GM06990 (cell line): ENCODE data around the gene SPRY4.

Source experiments
- DNase-seq: peaks from one replicate; pipeline ENCODE4 v3.0.0-alpha.2; 2011; ENCODE audit not compliant: insufficient read length; ENCODE audit errors: extremely low read depth
- H3K27me3 ChIP-seq: replicated peaks from 2 replicates; pipeline ENCODE4 v1.6.0; 2011; ENCODE audit warnings: low read length; ENCODE audit not compliant: control insufficient read depth, insufficient read depth
- H3K36me3 ChIP-seq: 2 replicates; pipeline ENCODE4 v1.5.1; 2011; ENCODE audit warnings: low read length; ENCODE audit not compliant: control insufficient read depth, insufficient read depth
- H3K4me3 ChIP-seq: replicated peaks from 2 replicates; pipeline ENCODE4 v1.5.1; 2011; ENCODE audit warnings: low read depth, mild to moderate bottlenecking, control low read depth, low read length
- TF ChIP-seq, protein P1 (sequence below): IDR thresholded peaks from 2 replicates; pipeline ENCODE4 v1.5.1; 2011; ENCODE audit warnings: low read length, control low read depth, mild to moderate bottlenecking, inconsistent platforms; ENCODE audit not compliant: insufficient read depth, poor library complexity, severe bottlenecking

SPRY4 gene

DNA sequence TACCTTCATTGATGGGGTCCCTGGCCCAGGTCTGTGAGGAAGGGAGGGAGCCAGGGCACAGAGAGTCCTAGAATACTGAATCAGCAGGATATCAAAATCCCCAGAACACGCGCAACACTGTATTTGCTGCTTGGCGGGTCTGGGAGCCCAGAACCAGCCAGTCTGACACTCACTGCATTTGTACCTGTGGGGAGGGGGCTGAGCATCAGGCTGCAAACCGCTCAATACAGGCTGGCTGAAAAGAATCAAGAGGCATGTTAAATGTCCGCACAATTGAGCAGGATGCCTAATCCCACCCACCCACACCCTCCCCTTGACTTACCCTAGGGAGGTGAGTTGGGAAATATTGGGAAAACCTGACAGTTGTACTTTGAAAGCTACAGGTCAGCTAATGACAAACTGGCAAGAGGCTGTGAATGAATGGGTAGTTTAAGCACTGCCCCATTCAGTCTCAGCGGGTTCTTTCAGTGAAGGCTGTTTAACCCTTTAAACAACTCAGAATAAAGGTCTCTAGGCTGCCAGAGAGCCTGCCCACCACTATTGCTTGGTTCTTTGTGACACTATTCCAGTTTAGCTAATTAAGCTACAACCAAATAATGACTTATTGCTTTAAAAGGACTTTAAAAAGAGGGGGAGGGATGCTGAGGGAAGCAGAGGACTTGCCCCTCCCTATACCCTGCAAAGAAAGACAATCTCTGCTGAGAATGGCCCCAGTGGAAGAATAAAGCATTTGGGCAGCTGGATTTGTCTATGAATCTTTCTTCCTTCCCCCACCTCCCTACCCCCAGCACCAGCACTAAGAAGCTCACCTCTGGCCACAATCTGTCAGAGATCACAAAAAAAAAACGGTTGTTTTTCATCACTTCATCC is 5.0 kb downstream of the SPRY4 start:
- H3K36me3 ChIP-seq = no peaks in the 10 kb centered on the region
- H3K4me3 ChIP-seq = 0 out of 2 replicates have a peak overlapping the region, but pooled peaks have one; percentile 8

DNA sequence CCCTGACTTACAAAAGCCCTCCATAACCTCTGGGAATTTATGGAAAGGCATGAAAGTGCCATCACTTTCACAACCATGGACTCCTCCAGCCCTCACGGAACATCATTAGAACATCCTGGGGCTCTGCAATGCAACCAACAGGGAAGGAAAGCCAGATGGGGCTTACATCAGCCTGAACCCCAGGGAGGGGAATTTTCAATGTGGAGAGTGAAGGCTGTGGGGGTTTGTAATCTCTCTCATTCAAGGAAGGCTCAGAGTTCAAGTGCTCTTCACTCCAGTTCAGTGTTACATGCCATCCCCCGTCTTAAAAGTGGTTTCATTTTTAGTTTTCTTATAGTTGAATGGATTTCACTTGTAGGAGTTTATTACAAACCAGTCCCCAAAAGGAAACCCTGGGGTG is 5.7 kb downstream of the SPRY4 start:
- no peak overlapping the region for H3K4me3 ChIP-seq
- TF ChIP-seq, protein P1, sequence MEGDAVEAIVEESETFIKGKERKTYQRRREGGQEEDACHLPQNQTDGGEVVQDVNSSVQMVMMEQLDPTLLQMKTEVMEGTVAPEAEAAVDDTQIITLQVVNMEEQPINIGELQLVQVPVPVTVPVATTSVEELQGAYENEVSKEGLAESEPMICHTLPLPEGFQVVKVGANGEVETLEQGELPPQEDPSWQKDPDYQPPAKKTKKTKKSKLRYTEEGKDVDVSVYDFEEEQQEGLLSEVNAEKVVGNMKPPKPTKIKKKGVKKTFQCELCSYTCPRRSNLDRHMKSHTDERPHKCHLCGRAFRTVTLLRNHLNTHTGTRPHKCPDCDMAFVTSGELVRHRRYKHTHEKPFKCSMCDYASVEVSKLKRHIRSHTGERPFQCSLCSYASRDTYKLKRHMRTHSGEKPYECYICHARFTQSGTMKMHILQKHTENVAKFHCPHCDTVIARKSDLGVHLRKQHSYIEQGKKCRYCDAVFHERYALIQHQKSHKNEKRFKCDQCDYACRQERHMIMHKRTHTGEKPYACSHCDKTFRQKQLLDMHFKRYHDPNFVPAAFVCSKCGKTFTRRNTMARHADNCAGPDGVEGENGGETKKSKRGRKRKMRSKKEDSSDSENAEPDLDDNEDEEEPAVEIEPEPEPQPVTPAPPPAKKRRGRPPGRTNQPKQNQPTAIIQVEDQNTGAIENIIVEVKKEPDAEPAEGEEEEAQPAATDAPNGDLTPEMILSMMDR = no peak
- H3K27me3 ChIP-seq = no peaks in the 10 kb centered on the region
- no peaks in the 10 kb centered on the region; the same call in 1 of the 2 replicates for H3K36me3 ChIP-seq
- DNase-seq = no peak

More for the DNA sequence above, 5.0 kb downstream of the SPRY4 start:
- DNase-seq = no peak
- TF ChIP-seq, protein P1 = no peak
- no peaks in the 10 kb centered on the region for H3K27me3 ChIP-seq

DNA sequence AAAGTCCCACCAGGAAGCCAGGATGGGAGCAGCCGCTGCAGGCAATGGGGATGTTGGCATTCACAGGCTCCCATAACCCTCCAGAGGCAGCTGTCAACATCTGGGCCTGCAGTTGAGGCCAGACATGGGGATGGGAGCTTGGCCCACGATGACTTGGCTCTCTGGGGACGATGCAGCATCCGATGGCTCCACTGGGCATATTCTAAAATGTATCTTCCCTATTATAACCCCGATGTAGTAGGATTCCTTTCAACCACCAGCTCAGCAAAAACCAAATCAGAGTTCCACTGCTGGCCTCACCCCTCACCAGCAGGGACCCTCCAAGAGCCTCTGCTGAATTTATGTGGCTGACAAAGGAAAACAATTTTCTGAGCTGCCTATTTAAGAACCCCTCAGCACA is 7.1 kb downstream of the SPRY4 start:
- TF ChIP-seq, protein P1 = peak; percentile 9
- no peaks in the 10 kb centered on the region for H3K27me3 ChIP-seq
- no peak overlapping the region for H3K4me3 ChIP-seq
- H3K36me3 ChIP-seq = no peaks in the 10 kb centered on the region; the same call in 1 of the 2 replicates
- DNase-seq = no peak

DNA sequence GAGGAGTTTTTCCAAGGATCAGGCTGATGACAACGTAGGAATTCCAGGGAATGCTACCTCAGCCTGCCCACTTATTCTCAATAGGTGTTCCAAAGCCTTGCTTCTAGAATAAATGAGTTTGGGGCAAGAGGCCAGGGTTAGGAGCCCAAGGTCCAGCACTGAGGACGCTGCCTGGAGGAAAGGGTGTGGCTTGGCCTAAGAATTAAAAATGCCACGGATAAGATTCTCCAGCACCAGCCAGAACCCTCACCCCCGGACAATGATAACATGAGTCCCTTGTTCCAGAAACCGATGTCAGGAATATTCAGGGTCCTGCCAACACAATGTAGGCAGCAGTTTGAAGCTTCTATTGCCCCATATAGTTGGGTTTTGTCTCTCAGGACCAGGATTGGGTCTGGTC is 7.6 kb downstream of the SPRY4 start:
- Histone ChIP-seq H3K36me3 (no peaks in the 10 kb centered on the region; the same call in 1 of the 2 replicates), H3K27me3 (no peaks in the 10 kb centered on the region), H3K4me3 (no peak overlapping the region)
- TF ChIP-seq, protein P1 = no peak
- no peak for DNase-seq

DNA sequence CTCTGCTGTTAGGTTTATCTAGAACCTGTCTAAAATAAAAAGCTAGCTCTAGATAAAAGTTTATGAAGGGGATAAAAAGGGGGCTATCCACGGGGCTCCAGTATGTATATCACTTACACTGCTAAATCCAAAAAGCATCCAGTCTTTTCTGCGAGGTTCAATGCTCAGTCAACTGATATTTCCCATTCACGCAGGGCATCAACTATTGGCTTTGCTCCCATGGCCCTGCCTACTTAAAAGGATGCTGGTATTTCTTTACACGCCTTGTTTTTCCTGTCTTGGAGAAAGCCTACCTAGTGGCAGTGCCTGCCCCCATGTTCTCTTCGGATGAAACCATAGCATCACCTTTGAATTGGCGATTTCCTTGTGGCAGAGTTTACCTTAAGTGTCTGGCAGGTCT is 8.1 kb downstream of the SPRY4 start:
- H3K27me3 ChIP-seq = no peaks in the 10 kb centered on the region
- TF ChIP-seq, protein P1 = no peak
- no peak overlapping the region for H3K4me3 ChIP-seq
- no peak for DNase-seq
- no peaks in the 10 kb centered on the region; the same call in 1 of the 2 replicates for H3K36me3 ChIP-seq

DNA sequence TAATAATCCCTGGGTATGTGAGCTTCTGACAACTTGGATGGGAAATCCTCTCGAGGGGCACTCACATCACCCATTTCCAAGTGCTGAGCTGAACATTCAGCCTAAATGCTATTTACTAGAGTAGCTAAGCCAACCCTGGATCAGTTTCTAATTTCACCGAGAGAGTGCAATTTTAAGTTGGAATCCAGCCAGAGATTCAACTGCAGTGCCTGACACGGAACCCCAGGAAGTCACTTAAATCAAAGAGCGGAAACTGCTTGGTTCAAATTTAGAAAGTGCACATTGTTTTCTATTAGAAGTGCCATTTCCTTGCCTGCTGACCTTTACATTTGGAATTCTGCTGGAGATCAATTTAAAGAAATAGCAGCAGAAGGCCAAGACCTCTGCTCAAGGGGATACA is 8.8 kb downstream of the SPRY4 start:
- H3K36me3 ChIP-seq = no peaks in the 10 kb centered on the region; the same call in 1 of the 2 replicates
- no peak for DNase-seq
- H3K4me3 ChIP-seq = no peak overlapping the region
- TF ChIP-seq, protein P1 = no peak
- no peaks in the 10 kb centered on the region for H3K27me3 ChIP-seq
